H1 (cell line): ENCODE data around the gene BCAS4. TPM values are rescaled to one million over a fixed set of nuclear protein-coding genes. Genes with fewer than 3 reads are reported as not detected.

ENCODE experiments used
- CTCF ChIA-PET: fragments of 300-600 bp; sonication (Branson Sonifier 250); formaldehyde crosslinking; loops from one replicate; lab custom pipeline; 2021; ENCODE audit not compliant: partially characterized antibody; lab: Charles Lee
- POLR2A ChIA-PET: fragments of 300-600 bp; sonication (Branson Sonifier 250); formaldehyde crosslinking; loops from one replicate; lab custom pipeline; 2021; ENCODE audit warnings: inconsistent platforms; ENCODE audit not compliant: partially characterized antibody; lab: Charles Lee
- DNase-seq, 2 experiments: peaks; one replicate each; pipeline versions ENCODE4 v3.0.0 to v3.0.0-alpha.2; 2010 to 2022; ENCODE audit warnings: low spot score in 2 of 2, low read depth in 1 of 2, mixed read lengths in 1 of 2
- FAIRE-seq: peaks from 2 replicates; lab custom pipeline; 2011; peaks lifted over from hg19 to GRCh38; lab: Jason Lieb, UNC
- H2AFZ ChIP-seq: 2 replicates; pipeline ENCODE4 v1.8.1; 2012; ENCODE audit warnings: low read length, inconsistent platforms
- H2AK5ac ChIP-seq: 2 replicates; pipeline ENCODE4 v1.6.1; 2013; ENCODE audit warnings: low read depth, low read length
- H2BK120ac ChIP-seq: replicated peaks from 2 replicates; pipeline ENCODE3; 2013; ENCODE audit warnings: low read depth, low read length, inconsistent platforms
- H2BK12ac ChIP-seq: 2 replicates; pipeline ENCODE4 v1.6.1; 2013; ENCODE audit warnings: low read depth, low read length
- H2BK15ac ChIP-seq: 2 replicates; pipeline ENCODE4 v1.6.1; 2013; ENCODE audit warnings: low read length
- H2BK20ac ChIP-seq: 2 replicates; pipeline ENCODE4 v1.6.1; 2013; ENCODE audit warnings: low read length
- H2BK5ac ChIP-seq: 2 replicates; pipeline ENCODE4 v1.6.1; 2013; ENCODE audit warnings: low read depth, low read length
- H3K14ac ChIP-seq: 2 replicates; pipeline ENCODE4 v1.6.1; 2013; ENCODE audit warnings: inconsistent platforms; ENCODE audit not compliant: insufficient read length
- H3K18ac ChIP-seq: 2 replicates; pipeline ENCODE4 v1.6.1; 2013; ENCODE audit warnings: low read length; ENCODE audit errors: extremely low read depth
- H3K23ac ChIP-seq: 2 replicates; pipeline ENCODE4 v1.6.1; 2013; ENCODE audit warnings: inconsistent platforms; ENCODE audit not compliant: insufficient read length
- H3K23me2 ChIP-seq: 2 replicates; pipeline ENCODE4 v1.6.1; 2013; ENCODE audit warnings: low read depth, low read length
- H3K27ac ChIP-seq: 2 replicates; pipeline ENCODE4 v1.6.1; 2011; ENCODE audit warnings: low read depth, low read length, inconsistent platforms
- H3K27me3 ChIP-seq, 4 experiments: replicated peaks in 1 of 4; 1 replicate in 1 of 4; 2 replicates in 3 of 4; pipeline versions ENCODE4 v1.6.1 to v1.8.1; 2011 to 2013; ENCODE audit warnings: low read length in 3 of 4, mild to moderate bottlenecking in 3 of 4, inconsistent platforms in 2 of 4, mixed read lengths in 2 of 4, moderate library complexity in 1 of 4; ENCODE audit not compliant: control insufficient read depth in 3 of 4, insufficient read depth in 3 of 4; ENCODE audit errors: extremely low read depth in 1 of 4
- H3K36me3 ChIP-seq, 4 experiments: 2 replicates each; pipeline versions ENCODE4 v1.6.1 to v1.8.1; 2011 to 2013; ENCODE audit warnings: mild to moderate bottlenecking in 4 of 4, low read length in 3 of 4, moderate library complexity in 2 of 4, control low read depth in 1 of 4, inconsistent platforms in 1 of 4; ENCODE audit not compliant: insufficient read depth in 4 of 4, control insufficient read depth in 2 of 4
- H3K4ac ChIP-seq: replicated peaks from 2 replicates; pipeline ENCODE3; 2013; ENCODE audit warnings: low read length, low read depth, mixed read lengths, inconsistent platforms; ENCODE audit not compliant: insufficient read length
- H3K4me1 ChIP-seq, 4 experiments: replicated peaks in 1 of 4; 1 replicate in 1 of 4; 2 replicates in 3 of 4; pipeline versions ENCODE4 v1.6.1 to v1.8.1; 2011 to 2013; ENCODE audit warnings: low read length in 3 of 4, inconsistent platforms in 2 of 4, mixed read lengths in 1 of 4; ENCODE audit not compliant: insufficient read depth in 4 of 4, control insufficient read depth in 3 of 4
- H3K4me2 ChIP-seq, 2 experiments: 2 replicates each; pipeline versions ENCODE4 v1.6.1 to v1.8.1; 2011 to 2013; ENCODE audit warnings: low read depth in 2 of 2, low read length in 2 of 2, control low read depth in 1 of 2, inconsistent platforms in 1 of 2, mild to moderate bottlenecking in 1 of 2; ENCODE audit not compliant: insufficient read depth in 1 of 2
- H3K4me3 ChIP-seq, 4 experiments: fragments of 200-600, 300-600 bp in 1 of 4; sonication (generic), shearing (Covaris generic), sonication (Bioruptor Twin) in 1 of 4; 2 replicates each; pipeline versions ENCODE4 v1.5.1 to v1.8.1; 2011 to 2016; ENCODE audit warnings: low read length in 4 of 4, low read depth in 3 of 4, control low read depth in 2 of 4, inconsistent platforms in 2 of 4, mild to moderate bottlenecking in 2 of 4, mixed read lengths in 1 of 4, moderate library complexity in 1 of 4; ENCODE audit not compliant: insufficient read depth in 2 of 4; ENCODE audit errors: extremely low read depth in 1 of 4
- H3K56ac ChIP-seq: replicated peaks from 2 replicates; pipeline ENCODE3; 2013; ENCODE audit warnings: low read depth, mild to moderate bottlenecking, mixed read lengths, low read length, inconsistent platforms; ENCODE audit not compliant: insufficient read length
- H3K79me1 ChIP-seq: 2 replicates; pipeline ENCODE4 v1.6.1; 2013; ENCODE audit warnings: low read depth, low read length, control low read depth
- H3K79me2 ChIP-seq, 2 experiments: 2 replicates each; pipeline versions ENCODE4 v1.6.1 to v1.8.1; 2012 to 2013; ENCODE audit warnings: low read length in 2 of 2, mild to moderate bottlenecking in 2 of 2, inconsistent platforms in 1 of 2; ENCODE audit not compliant: insufficient read depth in 2 of 2, control insufficient read depth in 1 of 2
- H3K9ac ChIP-seq, 4 experiments: replicated peaks in 1 of 4; 1 replicate in 1 of 4; 2 replicates in 3 of 4; pipeline versions ENCODE4 v1.6.1 to v1.8.1; 2011 to 2013; ENCODE audit warnings: low read depth in 3 of 4, low read length in 3 of 4, control low read depth in 2 of 4, mild to moderate bottlenecking in 2 of 4, moderate library complexity in 2 of 4, inconsistent platforms in 1 of 4; ENCODE audit errors: extremely low read depth in 1 of 4
- H3K9me3 ChIP-seq, 2 experiments: 2 replicates each; pipeline versions ENCODE4 v1.6.1 to v1.8.1; 2012 to 2013; ENCODE audit warnings: mild to moderate bottlenecking in 2 of 2, moderate library complexity in 2 of 2, control low read depth in 1 of 2, inconsistent platforms in 1 of 2, low read depth in 1 of 2, low read length in 1 of 2, mixed read lengths in 1 of 2; ENCODE audit not compliant: insufficient read depth in 2 of 2
- H4K20me1 ChIP-seq, 2 experiments: replicated peaks in 1 of 2; 2 replicates each; pipeline versions ENCODE3 to v1.8.1; 2011 to 2013; ENCODE audit warnings: inconsistent platforms in 2 of 2, low read length in 2 of 2, mild to moderate bottlenecking in 1 of 2; ENCODE audit not compliant: insufficient read depth in 2 of 2, control insufficient read depth in 1 of 2
- H4K5ac ChIP-seq: 2 replicates; pipeline ENCODE4 v1.6.1; 2013; ENCODE audit warnings: low read length, low read depth, mixed read lengths, inconsistent platforms; ENCODE audit not compliant: insufficient read length
- H4K8ac ChIP-seq: 2 replicates; pipeline ENCODE4 v1.8.0; 2013; ENCODE audit warnings: mild to moderate bottlenecking, moderate library complexity, low read length, inconsistent platforms; ENCODE audit not compliant: insufficient read depth; ENCODE audit errors: extremely low read depth
- H4K91ac ChIP-seq: replicated peaks from 2 replicates; pipeline ENCODE3; 2013; ENCODE audit warnings: low read length, mixed read lengths, inconsistent platforms; ENCODE audit not compliant: insufficient read length
- CEBPB ChIP-seq: IDR thresholded peaks from 2 replicates; pipeline ENCODE4 v1.6.1; 2012; ENCODE audit warnings: low read depth, low read length
- WGBS, 2 experiments: shearing (Covaris generic) in 1 of 2; methylation state at CpG; one replicate each; pipeline versions ENCODE4 v1.1.6 to v1.1.7; 2013 to 2015; ENCODE audit warnings: low lambda C conversion rate in 2 of 2, mixed read lengths in 2 of 2, inconsistent platforms in 1 of 2, low coverage in 1 of 2, missing lambda C conversion rate in 1 of 2; ENCODE audit not compliant: insufficient replicate concordance in 2 of 2, insufficient coverage in 1 of 2, insufficient read length in 1 of 2; ENCODE audit errors: extremely low coverage in 1 of 2, missing lambda C conversion rate in 1 of 2; 5-methylcytosine and 5-hydroxymethylcytosine counted together
- polyA plus RNA-seq, 7 experiments: library from polyadenylated mRNA; depleted of rRNA in 3 of 7; stranded (reverse) in 5 of 7; unstranded in 2 of 7; fragments of >200 nt in 5 of 7; fragments of 200-250 nt in 2 of 7; gene quantifications; 1 replicate in 5 of 7; 2 replicates in 1 of 7; 4 replicates in 1 of 7; pipeline versions ENCODE4 v1.2.1 to v1.2.3, GENCODE V29; 2011 to 2013; ENCODE audit warnings: missing spikeins in 2 of 7, mixed read lengths in 2 of 7
- total RNA-seq: library from RNA; stranded (reverse); fragmentation: NEBNext Ultra II Directional; extraction: Animal tissue kit (Norgen Biotek cat#: 25700); gene quantifications from 2 replicates; pipeline ENCODE4 v1.2.1, GENCODE V29; 2021

The BCAS4 gene
- total and polyA plus RNA-seq, 2 of the 8 experiments (the other 6 are each of a cell fraction or from before 2014, with no cell fraction given), result 21.2 to 23.6 TPM

DNA sequence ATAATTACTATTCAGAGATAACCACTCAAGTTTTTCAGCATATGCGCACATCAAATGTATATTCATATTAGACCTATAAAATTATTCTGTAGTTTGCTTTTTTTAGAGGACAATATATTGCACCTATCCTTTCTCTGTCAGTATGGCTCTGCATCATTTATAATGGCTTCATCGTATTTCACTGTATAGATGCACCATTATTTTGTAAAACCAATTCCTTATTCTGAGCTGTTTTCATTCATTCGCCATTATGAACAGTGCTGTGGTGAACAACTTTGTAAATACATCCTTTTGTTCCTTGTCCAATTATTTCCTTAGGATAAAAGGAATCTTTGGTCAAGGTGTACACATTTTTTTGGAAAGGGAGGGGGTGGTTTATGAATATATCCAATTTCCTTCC is 29.2 kb upstream of the BCAS4 start:
- Histone ChIP-seq H3K36me3 (no peaks in the 10 kb centered on the region), H3K23ac (no peak overlapping the region), H4K20me1 (no peaks in the 10 kb centered on the region), H4K8ac (no peak overlapping the region), H3K4me1 (peaks cover 3 to 12% (median 7%) of the 10 kb centered on the region in 4 experiments; a peak in 5 of 7 replicates), H3K18ac (no peak overlapping the region), H3K9me3 (no peaks in the 10 kb centered on the region), H3K79me1 (no peaks in the 10 kb centered on the region), H3K79me2 (no peaks in the 10 kb centered on the region), H2BK15ac (no peak overlapping the region), H3K9ac (no peak overlapping the region), H4K91ac (no peak overlapping the region), H4K5ac (no peak overlapping the region), H2AK5ac (no peak overlapping the region), H2BK120ac (no peak overlapping the region), H3K4me2 (no peak overlapping the region), H2AFZ (no peak overlapping the region), H3K4ac (no peak overlapping the region), H3K56ac (no peak overlapping the region), H2BK5ac (no peak overlapping the region), H3K14ac (no peak overlapping the region), H3K27ac (no peak overlapping the region), H3K4me3 (no peak overlapping the region), H2BK12ac (no peak overlapping the region), H3K27me3 (no peaks in the 10 kb centered on the region), H2BK20ac (no peak overlapping the region), H3K23me2 (no peaks in the 10 kb centered on the region)
- CTCF ChIA-PET, result interaction anchor here (1.6 to 3.8 kb wide), 4 partner anchors 16 to 106 kb away, joined by 3 to 23 read pairs (median 6); no protein-coding TSS in a partner anchor
- no peak for TF ChIP-seq CEBPB
- POLR2A ChIA-PET, result interaction anchor here (0.9 to 2.6 kb wide), 2 partner anchors 10 to 166 kb away, joined by 3 to 10 read pairs; partner anchors contain the start of gene ADNP
- WGBS, 2 experiments, result 61% methylated on average over 3 of the region's 3 CpGs; no CpG with 5 or more reads in 1 of the 2 experiments
- no peak for DNase-seq
- no peak for FAIRE-seq
